DMS79 (cell line): Measurements from ENCODE around the gene ZNF160.
"Not testable (repeated sequence)": the region's sequence is repeated elsewhere in the genome, so short reads cannot be mapped to it uniquely, and the experiment has no call there.

Source experiments
- DNase-seq: peaks from one replicate; lab custom pipeline; 2025; lab: John Stamatoyannopoulos, UW

ZNF160 gene

DNA sequence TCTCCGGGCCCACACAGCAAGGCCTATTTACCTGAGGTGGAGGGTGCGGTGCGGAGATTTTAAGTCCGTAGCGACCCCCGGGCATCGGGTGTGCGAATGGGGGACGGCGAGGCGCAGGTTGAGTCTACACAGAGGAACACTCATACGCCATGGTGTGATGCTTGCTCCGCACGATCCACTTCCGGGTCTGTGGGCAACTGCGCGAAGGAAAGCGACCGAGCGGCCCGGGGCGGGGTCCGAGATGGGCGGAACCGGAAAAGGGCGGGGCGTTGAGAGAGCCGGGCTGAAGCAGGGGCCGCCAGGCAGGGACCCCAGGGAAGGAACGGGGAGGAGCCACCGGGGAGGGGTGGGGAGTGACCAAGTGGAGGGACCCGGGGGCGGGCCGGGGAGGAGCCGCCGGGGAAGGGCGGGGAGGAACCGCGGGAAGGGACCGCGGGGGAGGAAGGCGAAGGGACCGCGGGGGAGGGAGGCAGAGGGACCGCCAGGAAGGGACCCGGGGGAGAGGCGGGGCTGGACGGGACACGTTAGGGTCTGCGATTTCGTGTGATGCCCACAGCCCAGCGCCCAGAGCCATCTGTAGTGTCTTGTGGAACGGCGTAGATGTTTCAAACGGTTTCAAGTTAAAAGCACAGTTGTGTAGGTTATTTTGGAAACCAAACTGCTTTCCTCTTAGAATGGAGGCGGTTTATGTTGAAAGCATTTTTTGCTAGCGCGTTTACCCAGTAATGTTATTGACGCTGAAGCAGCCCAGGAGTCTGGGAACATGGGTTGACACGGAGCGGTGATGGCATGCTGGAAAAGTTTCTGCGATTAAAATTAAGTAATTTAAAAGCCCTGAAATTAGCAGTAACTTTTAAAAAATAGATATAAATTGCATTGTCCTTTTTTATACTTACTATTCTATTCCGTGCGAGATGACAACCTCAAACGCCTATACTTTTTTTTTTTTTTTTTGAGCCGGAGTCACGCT, at the start of gene ZNF160:
Gene ZNF160 (minus strand): TSS at position 189 of the 970 bp plus-strand sequence. CDS start 17,146 bp downstream, outside the sequence.
- peak; percentile 94 for DNase-seq

GRCh38 chr19:53147645-53148044, 44.4 kb upstream of the ZNF160 start:
- no peak for DNase-seq

DNA sequence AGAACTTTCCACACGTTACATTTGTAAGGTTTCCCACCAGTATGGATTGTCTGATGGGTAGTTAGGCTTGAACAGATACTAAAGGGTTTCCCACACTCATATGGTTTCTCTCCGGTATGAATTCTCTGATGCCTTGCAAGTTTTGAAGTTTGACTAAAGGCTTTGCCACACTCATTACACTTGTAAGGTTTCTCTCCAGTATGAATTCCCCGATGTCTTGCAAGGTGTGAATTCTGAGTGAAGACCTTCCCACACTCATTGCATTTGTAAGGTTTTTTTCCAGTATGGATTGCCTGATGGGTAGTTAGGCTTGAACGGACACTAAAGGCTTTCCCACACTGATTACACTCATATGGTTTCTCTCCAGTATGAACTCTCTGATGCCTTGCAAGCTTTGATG, 37.1 kb upstream of the ZNF160 start:
- DNase-seq = no peak

DNA sequence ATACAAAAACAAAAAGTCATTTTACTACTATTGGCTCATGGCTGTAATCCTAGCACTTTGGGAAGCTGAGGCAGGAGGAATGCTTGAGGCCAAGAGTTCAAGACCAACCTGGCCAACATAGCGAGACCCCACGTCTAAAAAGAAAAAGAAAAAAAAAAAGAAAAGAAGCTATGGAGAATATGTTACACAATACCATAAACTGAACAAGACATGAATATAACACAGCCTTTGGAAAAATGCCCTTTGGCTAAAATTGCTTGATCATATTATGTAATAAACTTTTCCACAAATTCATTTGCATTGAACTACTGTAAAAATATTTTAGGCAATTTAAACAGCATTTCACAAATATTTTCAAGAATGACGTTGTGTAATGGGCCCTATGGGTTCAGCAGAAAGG, 33.2 kb upstream of the ZNF160 start:
- no peak for DNase-seq

DNA sequence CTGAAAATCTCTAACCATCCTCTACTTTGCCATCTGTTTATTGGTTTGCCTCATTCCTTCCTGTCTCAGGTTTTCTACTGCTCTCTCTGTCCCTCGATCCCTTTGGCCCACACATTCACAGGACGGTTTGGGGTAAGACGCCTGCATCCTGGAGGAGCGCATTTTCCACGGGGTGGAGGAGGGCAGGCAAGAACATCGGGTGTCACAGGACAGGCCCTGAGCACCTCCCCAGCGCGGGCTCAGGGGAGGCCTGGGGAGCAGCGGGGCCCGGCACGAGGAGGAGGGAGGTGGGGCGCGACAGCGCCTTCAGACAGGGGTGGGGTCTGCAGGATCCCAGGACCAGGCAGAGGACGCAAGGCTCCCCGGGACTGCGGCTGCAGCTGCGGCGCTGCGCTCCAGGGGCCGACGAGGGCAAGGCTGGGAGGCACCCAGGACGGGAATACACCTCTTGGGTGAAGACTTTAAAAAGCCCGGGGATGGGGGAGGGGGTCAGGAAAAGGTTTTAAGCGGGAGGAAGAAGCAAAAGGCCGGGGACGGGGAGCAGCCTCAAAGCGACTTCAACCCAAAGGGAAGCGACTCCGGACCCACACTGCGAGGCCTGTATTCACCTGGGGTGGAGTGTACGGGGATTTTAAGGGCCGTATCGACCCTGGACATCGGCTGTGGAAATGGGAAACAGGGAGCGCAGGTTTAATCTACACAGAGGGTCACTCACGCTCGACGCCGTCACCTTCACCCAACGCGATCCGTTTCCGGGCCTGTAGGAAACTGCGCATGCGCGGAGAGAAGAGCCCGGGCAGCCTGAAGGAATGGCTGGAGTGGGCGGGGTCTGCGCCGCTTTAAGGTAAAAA, 29.1 kb upstream of the ZNF160 start, which contains the start of gene ZNF415:
Gene ZNF415 (minus strand): TSS at position 770 of the 851 bp plus-strand sequence. CDS start 10,234 bp downstream, outside the sequence.
- DNase-seq = peak; percentile 68

GRCh38 chr19:53131727-53132126, 28.5 kb upstream of the ZNF160 start:
- no peak for DNase-seq

- no peak for DNase-seq
These were observed 27.9 kb upstream of the ZNF160 start for GRCh38 chr19:53131085-53131590.

DNA sequence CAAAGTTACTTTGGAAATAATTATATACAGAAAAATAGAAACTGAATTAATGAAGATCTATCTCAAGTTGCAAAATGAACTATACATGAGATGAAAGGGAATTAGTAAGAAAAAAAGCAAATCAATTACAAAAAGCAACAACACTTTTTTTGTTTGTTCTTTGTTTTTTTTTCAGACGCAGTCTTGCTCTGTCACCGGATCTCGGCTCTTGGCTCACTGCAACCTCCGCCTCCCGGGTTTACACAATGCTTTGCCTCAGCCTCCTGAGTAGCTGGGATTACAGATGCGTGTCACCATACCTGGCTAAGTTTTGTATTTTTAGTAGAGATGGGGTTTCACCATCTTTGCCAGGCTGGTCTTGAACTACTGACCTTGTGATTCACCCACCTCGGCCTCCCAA, 27.3 kb upstream of the ZNF160 start:
- DNase-seq = no peak

GRCh38 chr19:53126733-53127526, 23.7 kb upstream of the ZNF160 start:
- DNase-seq = not testable (repeated sequence)

DNA sequence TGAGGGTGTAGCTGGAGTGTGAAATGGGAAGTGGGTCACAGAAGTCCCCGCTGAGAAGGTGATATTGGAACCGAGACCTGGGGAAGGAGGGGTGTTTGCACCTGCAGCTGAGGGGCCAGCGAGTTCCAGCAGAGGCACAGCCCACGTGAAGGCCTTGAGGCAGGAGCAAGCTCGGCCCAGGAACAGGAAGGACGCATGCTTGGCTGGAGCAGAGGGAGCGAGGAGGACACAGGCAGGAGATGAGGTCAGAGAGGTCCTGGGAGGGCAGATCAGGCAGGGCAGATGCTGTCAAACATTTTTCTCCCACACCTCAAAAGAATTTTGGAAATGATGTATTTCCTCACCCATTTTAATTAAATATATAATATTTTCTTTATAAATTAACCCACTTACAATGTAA, 20.2 kb upstream of the ZNF160 start:
- no peak for DNase-seq

DNA sequence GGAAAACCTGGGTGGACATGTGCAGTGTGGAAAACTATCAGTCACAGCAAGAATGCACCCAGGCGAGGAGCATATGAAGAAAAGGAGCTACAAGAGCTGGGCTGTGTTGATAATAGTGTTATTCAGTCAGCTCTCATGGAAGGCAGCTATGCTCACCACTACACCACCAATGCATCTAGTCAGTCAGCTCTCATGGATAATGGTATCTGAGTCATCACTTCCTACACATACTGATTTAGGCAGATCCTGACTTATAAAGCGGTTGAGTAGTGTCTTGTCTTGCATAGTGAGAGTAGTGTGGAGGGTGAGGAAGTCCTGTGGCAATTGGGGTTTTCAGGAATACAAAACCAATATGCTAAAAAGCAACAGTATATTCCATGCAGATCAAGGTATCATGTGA, 9.1 kb upstream of the ZNF160 start:
- DNase-seq = no peak

DNA sequence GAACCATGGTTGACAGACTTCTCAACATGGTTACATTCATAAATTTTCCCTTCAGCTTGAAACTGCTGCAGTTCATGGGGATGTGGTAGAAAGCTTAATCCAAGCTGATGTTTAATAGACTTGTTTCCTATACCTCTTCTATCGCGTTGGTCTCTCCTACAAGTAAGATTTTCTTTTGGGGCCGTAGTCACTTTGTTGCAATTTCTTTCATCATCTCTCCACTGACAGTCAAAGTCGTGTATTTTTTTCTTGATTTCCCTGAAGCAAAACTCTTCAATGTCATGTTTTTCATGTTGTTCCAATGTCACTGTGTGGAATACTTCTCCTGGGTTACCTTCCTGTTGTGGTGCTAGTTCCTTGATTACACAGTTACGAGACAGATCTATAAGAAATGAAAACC, 6.3 kb upstream of the ZNF160 start:
- DNase-seq = no peak

DNA sequence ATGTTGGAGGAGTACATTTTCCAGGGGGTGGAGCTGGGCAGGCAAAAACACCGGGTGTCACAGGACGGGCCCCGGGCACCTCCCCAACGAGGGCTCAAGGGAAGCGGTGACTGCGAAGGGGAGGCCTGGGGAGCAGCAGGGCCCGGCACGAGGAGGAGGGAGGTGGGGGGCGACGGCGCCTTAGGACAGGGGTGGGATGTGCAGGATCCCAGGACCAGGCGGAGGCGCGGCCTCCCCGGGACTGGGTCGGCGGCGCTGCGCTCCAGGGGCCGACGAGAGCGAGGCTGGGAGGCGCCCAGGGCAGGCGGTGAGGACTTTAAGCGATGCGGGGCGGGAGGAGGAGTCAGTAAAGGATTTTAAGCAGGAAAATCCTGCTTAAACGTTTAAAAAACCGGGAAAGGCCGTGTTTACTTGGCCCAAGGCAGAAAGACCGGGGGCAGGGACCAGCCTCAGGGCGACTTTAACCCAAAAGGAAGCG, 427 bp downstream of the ZNF160 start:
- peak; percentile 32 for DNase-seq

DNA sequence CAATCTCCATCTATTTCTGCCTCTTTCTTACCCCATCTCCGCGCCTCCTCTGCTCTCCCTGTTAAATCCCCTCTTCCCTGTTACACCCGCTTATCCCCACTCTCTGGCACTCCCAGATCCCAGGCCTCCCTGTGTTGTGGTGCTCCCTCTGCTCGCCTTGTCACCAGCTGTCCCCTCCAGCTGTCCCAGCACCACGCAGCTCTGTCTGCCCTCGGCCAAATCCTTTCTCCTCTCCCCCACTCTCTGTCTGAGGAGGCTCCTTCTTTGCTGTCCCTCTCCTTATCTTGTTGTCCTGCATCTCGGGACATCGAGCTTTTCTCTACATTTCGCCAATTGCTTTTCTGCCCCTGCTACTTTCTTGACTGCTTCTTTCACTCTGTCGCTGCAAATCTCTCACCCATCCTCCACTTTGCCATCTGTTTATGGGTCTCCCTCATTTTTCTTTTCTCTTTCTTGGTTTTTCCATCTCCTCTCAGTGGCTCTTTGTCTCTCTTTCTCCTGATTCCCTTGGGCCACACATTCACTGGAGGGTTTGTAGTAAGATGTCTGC, 941 bp downstream of the ZNF160 start:
- DNase-seq = no peak

DNA sequence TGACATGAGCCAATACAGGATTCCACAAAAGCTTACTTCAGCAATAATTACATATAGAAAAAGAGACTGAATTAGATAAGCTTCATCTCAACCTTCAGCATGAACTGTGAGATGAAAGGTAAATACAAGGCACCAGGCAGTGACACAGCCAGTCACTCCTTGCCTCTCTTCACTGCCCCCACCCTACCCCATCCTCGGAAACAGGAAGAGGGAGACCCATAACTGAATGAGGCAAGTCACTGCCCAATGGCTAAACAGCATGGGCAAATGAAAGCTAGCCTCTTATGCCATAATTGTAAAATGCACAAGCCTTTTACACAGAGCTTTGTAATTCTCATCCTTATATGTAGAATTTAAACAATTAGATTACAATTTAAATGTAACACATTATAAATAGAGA, 1.7 kb downstream of the ZNF160 start:
- DNase-seq = no peak

GRCh38 chr19:53098570-53098969, 4.7 kb downstream of the ZNF160 start:
- DNase-seq = not testable (repeated sequence)

DNA sequence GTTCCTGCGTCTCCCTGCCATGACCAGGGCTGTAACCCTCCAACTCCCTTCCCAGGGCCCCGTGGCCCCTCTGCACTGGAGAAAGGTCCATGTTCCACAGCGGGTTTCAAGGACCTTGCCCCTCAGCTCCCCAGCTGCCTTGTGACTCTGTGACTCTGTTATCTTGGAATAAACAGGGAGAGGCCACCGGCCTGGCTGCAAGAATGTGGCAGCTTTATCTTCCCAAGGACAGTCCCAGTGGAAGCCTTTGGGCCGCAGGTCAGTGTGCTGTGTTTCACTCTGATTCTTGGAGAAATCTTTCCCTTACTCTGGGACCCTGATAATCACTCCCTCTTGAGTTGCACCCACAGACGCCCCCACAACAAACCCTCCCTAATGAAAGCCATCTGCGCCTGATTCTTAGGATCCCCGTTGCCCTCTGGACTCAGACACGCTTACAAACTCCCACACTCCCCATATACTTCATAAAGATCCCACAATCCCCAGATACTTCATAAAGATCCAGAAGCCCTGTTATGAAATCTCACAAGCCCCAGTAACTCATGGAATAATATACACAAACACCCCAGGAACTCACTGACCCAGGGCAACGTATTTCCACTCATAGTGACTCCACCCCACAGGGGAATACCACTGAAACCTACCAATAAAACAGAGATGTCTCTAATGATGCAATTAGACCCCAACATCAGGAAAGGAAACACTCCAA, 6.1 kb downstream of the ZNF160 start:
- not testable (repeated sequence) for DNase-seq

DNA sequence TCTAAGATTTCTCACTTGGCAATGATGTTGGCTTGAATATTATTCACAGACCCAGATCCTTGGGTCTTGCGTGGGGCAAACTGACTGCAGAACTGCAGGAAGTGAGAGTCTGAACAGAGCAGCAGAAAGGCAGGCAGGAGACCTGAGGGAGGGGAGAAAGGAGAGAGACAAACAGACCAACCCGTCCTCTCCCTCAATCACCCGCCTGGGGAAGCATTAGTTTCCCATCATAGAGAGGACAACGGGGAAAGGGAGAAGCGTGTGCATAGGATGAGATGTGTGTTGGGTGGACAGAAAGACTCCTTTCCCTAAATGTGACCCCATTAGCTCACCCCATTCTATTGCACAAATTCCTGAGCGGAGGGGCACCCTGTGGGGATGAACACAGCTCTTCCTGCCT, 6.6 kb downstream of the ZNF160 start:
- DNase-seq = not testable (repeated sequence)

DNA sequence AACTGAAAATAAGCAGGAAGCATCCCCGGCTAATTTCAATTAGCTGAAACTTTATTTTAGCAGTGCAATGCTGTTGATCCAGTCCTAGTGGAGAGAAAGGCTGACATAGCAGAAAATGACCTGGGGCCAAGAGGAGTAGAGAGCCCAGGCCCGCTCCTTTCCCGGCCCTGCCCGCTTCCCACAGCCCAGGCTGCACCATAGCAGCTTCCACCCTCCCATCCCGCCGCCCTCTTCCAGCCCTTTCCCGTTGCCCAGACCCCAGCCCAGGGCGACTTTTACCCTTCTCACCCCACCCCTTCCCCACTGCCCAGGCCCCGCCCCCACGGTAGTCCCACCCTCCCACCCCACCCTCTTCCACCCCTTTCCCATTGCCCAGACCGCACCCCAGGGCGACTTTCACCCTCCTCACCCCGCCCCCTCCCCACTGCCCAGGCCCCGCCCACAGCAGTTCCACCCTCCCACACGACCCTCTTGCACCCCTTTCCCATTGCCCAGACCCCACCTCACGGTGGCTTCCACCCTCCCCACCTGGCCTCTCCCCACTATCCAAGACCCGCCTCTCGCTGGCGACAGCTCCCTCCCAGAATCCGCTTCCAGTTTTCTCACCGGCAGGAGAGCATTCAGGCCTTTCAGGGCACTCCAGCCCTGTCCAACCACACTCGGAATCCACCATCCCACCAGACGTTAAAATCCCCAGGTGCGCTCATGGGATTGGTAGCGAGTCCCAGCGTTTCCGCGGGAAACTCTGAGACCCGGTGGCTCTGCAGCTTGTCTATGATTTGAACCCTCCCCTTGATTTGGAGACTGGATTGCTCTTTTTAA, 8.3 kb downstream of the ZNF160 start:
- DNase-seq = no peak

DNA sequence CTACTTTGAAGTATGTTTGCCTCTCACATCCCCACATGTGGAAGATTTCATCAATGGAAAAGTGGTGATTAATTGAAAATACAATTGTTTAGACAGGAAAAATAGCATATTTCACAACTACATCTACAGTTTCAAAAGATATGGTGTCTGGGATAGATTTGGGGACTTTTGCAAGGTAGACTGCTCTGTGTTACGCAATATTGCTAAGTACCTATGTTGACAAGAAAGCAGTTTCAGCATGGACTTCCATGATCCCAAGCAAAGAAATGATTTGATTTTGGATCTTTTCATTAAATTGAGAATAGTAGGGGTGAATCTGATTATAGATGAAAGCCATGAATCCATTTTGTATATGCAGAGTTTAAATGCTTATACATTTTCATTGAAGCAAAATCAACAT, 10.5 kb downstream of the ZNF160 start:
- no peak for DNase-seq
